ENCODE results near the gene TAOK3.

The TAOK3 gene

GRCh38 chr12:118219772-118220171 lies 152.9 kb downstream of the TAOK3 start:
- Mint-ChIP-seq H3K36me3 (ENCODE audit: low read depth) (no peaks in the 10 kb centered on the region), H3K27ac (no peak overlapping the region), H3K27me3 (ENCODE audit: low read depth, poor library complexity) (peaks cover 6% of the 10 kb centered on the region), H3K9me3 (peaks cover 9% of the 10 kb centered on the region), H3K4me1 (peaks cover 23% of the 10 kb centered on the region), H3K4me3 (no peak overlapping the region)
- TF ChIP-seq CTCF (IDR thresholded peaks at IDR 0.05), result no peak
- DNase-seq, result no peak

- H3K27me3 Mint-ChIP-seq (ENCODE audit: low read depth, poor library complexity), result peaks cover 6% of the 10 kb centered on the region
- no peak for TF ChIP-seq CTCF (IDR thresholded peaks at IDR 0.05)
- H3K4me1 Mint-ChIP-seq, result peaks cover 23% of the 10 kb centered on the region
- no peaks in the 10 kb centered on the region for H3K36me3 Mint-ChIP-seq (ENCODE audit: low read depth)
- no peak overlapping the region for H3K27ac Mint-ChIP-seq
- no peak for DNase-seq
- peaks cover 9% of the 10 kb centered on the region for H3K9me3 Mint-ChIP-seq
- no peak overlapping the region for H3K4me3 Mint-ChIP-seq
These were observed 153.6 kb downstream of the TAOK3 start for GRCh38 chr12:118219106-118219505.

GRCh38 chr12:118213452-118213851 lies 159.3 kb downstream of the TAOK3 start:
- no peak for DNase-seq
- no peak for TF ChIP-seq CTCF (IDR thresholded peaks at IDR 0.05)
- Mint-ChIP-seq H3K36me3 (ENCODE audit: low read depth) (no peaks in the 10 kb centered on the region), H3K4me1 (no peaks in the 10 kb centered on the region), H3K4me3 (no peak overlapping the region), H3K9me3 (no peaks in the 10 kb centered on the region), H3K27ac (no peak overlapping the region), H3K27me3 (ENCODE audit: low read depth, poor library complexity) (no peaks in the 10 kb centered on the region)

GRCh38 chr12:118212606-118213005 lies 160.1 kb downstream of the TAOK3 start:
- H3K27ac Mint-ChIP-seq, result no peak overlapping the region
- DNase-seq, result no peak
- TF ChIP-seq CTCF (IDR thresholded peaks at IDR 0.05), result no peak

GRCh38 chr12:118206107-118206412 lies 166.6 kb downstream of the TAOK3 start:
- Mint-ChIP-seq H3K36me3 (ENCODE audit: low read depth) (no peaks in the 10 kb centered on the region), H3K4me1 (no peaks in the 10 kb centered on the region), H3K27ac (no peak overlapping the region), H3K27me3 (ENCODE audit: low read depth, poor library complexity) (no peaks in the 10 kb centered on the region), H3K9me3 (no peaks in the 10 kb centered on the region), H3K4me3 (no peak overlapping the region)
- no peak for TF ChIP-seq CTCF (IDR thresholded peaks at IDR 0.05)
- DNase-seq, result no peak

More at GRCh38 chr12:118212606-118213005, 160.1 kb downstream of the TAOK3 start:
- H3K4me1 Mint-ChIP-seq, result no peaks in the 10 kb centered on the region
- no peaks in the 10 kb centered on the region for H3K27me3 Mint-ChIP-seq (ENCODE audit: low read depth, poor library complexity)
- H3K4me3 Mint-ChIP-seq, result no peak overlapping the region
- no peaks in the 10 kb centered on the region for H3K9me3 Mint-ChIP-seq
- H3K36me3 Mint-ChIP-seq (ENCODE audit: low read depth), result no peaks in the 10 kb centered on the region

GRCh38 chr12:118193958-118194357 lies 178.7 kb downstream of the TAOK3 start:
- no peak for TF ChIP-seq CTCF (IDR thresholded peaks at IDR 0.05)
- H3K36me3 Mint-ChIP-seq (ENCODE audit: low read depth), result no peaks in the 10 kb centered on the region
- H3K27me3 Mint-ChIP-seq (ENCODE audit: low read depth, poor library complexity), result peaks cover 3% of the 10 kb centered on the region
- H3K9me3 Mint-ChIP-seq, result no peaks in the 10 kb centered on the region
- no peak overlapping the region for H3K4me3 Mint-ChIP-seq
- peak overlapping the region; percentile 77 for H3K27ac Mint-ChIP-seq
- DNase-seq, result no peak
- H3K4me1 Mint-ChIP-seq, result peaks cover 19% of the 10 kb centered on the region
